Breast epithelium (tissue), 4 donors: ENCODE measurements around the gene THSD7B. TPM values are rescaled to one million over a fixed set of nuclear protein-coding genes. Genes with fewer than 3 reads are reported as not detected.

Experiments used
- DNase-seq, 2 donors: peaks; one replicate each; pipeline ENCODE4 v3.0.0-alpha.2; 2019; ENCODE audit warnings: low spot score in 2 of 2
- H3K27ac ChIP-seq, 2 donors: fragments of 200-600 bp; sonication (generic) in 1 of 2; one replicate each; pipeline ENCODE4 v1.5.1; 2016 to 2019; ENCODE audit warnings: mild to moderate bottlenecking in 1 of 2
- H3K27me3 ChIP-seq, 2 donors: fragments of 200-600 bp; sonication (generic) in 1 of 2; one replicate each; pipeline versions ENCODE4 v1.5.1 to v1.6.0; 2017 to 2019; ENCODE audit warnings: control low read depth in 1 of 2, mild to moderate bottlenecking in 1 of 2
- H3K36me3 ChIP-seq: fragments of 200-600 bp; one replicate; pipeline ENCODE4 v1.5.1; 2019
- H3K4me1 ChIP-seq, 2 donors: fragments of 200-600 bp; sonication (generic); one replicate each; pipeline ENCODE4 v1.5.1; 2016 to 2019; ENCODE audit warnings: control low read depth in 1 of 2
- H3K4me3 ChIP-seq, 3 donors: fragments of 200-600 bp; sonication (generic); 1 replicate in 2 of 3; 2 replicates in 1 of 3; pipeline ENCODE4 v1.5.1; 2016 to 2019; ENCODE audit warnings: mild to moderate bottlenecking in 3 of 3, moderate library complexity in 2 of 3
- H3K9me3 ChIP-seq, 2 donors: fragments of 200-600 bp; sonication (generic) in 1 of 2; one replicate each; pipeline ENCODE4 v1.5.1; 2016 to 2019; ENCODE audit warnings: control low read depth in 1 of 2
- POLR2A ChIP-seq: fragments of 450-650 bp; IDR thresholded peaks from one replicate; pipeline ENCODE4 v1.6.1; 2016; ENCODE audit warnings: antibody characterized with exemption, mild to moderate bottlenecking, moderate library complexity
- POLR2AphosphoS5 ChIP-seq, 3 donors: sonication (generic); formaldehyde crosslinking; IDR thresholded peaks; one replicate each; pipeline ENCODE4 v1.6.1; 2017; ENCODE audit warnings: antibody characterized with exemption in 3 of 3
- intact Hi-C: fragments of 100-400 bp; cut with DNase I; formaldehyde crosslinking; loops from one replicate; pipeline ENCODE4 v1.15.1; 2023; ENCODE audit warnings: low total_unique reads
- total RNA-seq, 3 donors: library from RNA; depleted of rRNA; stranded (reverse); fragments of >200 nt; gene quantifications; one replicate each; pipeline ENCODE4 v1.1.0, GENCODE V29; 2016
- TF ChIP-seq, protein P1 (sequence below), 3 donors: fragments of 450-650 bp; IDR thresholded peaks; one replicate each; pipeline ENCODE4 v1.5.1; 2016 to 2017; ENCODE audit warnings: antibody characterized with exemption in 3 of 3, mild to moderate bottlenecking in 3 of 3, moderate library complexity in 3 of 3

THSD7B gene
- total RNA-seq, 3 donors from 2014 or later = 0.73 to 3.3 (median 2.1) TPM

DNA sequence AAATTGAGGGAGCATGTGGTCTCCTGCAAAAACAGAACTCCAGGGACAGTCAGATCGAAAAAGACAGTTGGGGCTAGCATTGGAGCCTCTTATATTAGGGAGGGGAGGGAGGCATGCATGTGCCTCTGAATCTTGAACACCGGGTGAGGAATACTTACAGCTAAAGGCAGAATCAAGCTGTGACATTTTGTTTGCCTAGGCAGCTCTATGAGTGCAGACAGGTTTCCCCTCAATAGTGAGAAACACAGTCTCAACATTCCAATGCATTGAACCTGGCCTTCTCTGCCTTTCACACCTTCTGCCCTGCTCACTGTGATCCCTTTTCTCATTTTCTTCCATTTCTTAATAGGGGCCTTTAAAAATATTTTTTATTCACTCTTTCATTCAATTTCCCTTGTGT, 140.4 kb downstream of the THSD7B start:
- H3K4me3 ChIP-seq = no peak overlapping the region
- no peaks in the 10 kb centered on the region for H3K4me1 ChIP-seq
- DNase-seq = no peak
- H3K36me3 ChIP-seq = no peaks in the 10 kb centered on the region
- TF ChIP-seq POLR2A = no peak
- TF ChIP-seq, protein P1, sequence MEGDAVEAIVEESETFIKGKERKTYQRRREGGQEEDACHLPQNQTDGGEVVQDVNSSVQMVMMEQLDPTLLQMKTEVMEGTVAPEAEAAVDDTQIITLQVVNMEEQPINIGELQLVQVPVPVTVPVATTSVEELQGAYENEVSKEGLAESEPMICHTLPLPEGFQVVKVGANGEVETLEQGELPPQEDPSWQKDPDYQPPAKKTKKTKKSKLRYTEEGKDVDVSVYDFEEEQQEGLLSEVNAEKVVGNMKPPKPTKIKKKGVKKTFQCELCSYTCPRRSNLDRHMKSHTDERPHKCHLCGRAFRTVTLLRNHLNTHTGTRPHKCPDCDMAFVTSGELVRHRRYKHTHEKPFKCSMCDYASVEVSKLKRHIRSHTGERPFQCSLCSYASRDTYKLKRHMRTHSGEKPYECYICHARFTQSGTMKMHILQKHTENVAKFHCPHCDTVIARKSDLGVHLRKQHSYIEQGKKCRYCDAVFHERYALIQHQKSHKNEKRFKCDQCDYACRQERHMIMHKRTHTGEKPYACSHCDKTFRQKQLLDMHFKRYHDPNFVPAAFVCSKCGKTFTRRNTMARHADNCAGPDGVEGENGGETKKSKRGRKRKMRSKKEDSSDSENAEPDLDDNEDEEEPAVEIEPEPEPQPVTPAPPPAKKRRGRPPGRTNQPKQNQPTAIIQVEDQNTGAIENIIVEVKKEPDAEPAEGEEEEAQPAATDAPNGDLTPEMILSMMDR (IDR thresholded peaks at IDR 0.05) = no peak
- no peak for TF ChIP-seq POLR2AphosphoS5 (IDR thresholded peaks at IDR 0.05)
- H3K27ac ChIP-seq = no peak overlapping the region
- intact Hi-C loops = no loop called here
- no peaks in the 10 kb centered on the region for H3K9me3 ChIP-seq
- no peaks in the 10 kb centered on the region for H3K27me3 ChIP-seq

DNA sequence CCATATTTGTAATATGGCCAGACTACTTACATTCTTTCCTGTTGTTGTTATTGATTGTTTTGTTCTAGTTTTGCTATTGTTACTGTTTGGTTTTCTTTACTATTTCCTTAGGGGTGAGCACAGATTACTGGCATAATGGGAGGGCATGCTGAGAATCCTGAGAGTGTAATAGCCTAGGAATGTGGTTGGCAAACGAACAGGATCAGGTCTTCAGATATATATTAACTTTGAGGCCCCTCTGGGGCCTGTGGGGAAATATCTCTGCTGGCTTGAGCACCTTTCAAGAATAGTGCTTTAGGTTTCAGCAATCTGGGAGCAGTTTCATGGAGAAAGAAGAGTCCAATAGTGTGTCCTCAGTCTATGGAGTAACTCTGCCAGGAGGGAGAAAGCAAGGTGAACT, 144.4 kb downstream of the THSD7B start:
- intact Hi-C loops = no loop called here
- TF ChIP-seq, protein P1 (IDR thresholded peaks at IDR 0.05) = no peak
- peaks cover 0 to 6% of the 10 kb centered on the region in 2 donors for H3K9me3 ChIP-seq
- H3K27ac ChIP-seq = no peak overlapping the region
- H3K36me3 ChIP-seq = no peaks in the 10 kb centered on the region
- H3K27me3 ChIP-seq = no peaks in the 10 kb centered on the region
- H3K4me1 ChIP-seq = no peaks in the 10 kb centered on the region
- no peak overlapping the region for H3K4me3 ChIP-seq
- no peak for DNase-seq

DNA sequence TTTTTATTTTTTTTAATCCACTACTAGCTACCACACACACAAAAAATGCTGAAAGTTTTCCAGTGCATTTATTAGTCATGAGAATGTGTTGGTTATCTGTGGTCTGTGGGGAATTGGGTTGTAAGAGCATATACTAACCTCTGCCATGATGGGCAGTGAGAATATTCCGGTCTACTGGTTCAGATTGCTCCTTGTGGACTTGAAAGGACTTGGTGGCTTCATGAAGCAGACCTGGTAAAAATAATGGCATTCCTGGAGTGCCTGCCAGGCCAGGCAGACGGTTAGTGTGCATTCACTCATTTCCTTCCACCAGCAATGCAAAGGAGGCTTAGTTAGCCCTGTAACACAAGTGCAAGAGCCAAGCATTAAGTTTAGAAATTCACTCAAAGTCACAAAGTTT, 150.8 kb downstream of the THSD7B start:
- no peaks in the 10 kb centered on the region for H3K27me3 ChIP-seq
- intact Hi-C loops = no loop called here
- H3K4me3 ChIP-seq = no peak overlapping the region
- H3K36me3 ChIP-seq = no peaks in the 10 kb centered on the region
- no peak for TF ChIP-seq POLR2A
- TF ChIP-seq, protein P1 (IDR thresholded peaks at IDR 0.05) = no peak
- TF ChIP-seq POLR2AphosphoS5 (IDR thresholded peaks at IDR 0.05) = no peak
- H3K4me1 ChIP-seq = no peaks in the 10 kb centered on the region
- peaks cover 0 to 14% of the 10 kb centered on the region in 2 donors for H3K9me3 ChIP-seq
- no peak overlapping the region for H3K27ac ChIP-seq
- no peak for DNase-seq

DNA sequence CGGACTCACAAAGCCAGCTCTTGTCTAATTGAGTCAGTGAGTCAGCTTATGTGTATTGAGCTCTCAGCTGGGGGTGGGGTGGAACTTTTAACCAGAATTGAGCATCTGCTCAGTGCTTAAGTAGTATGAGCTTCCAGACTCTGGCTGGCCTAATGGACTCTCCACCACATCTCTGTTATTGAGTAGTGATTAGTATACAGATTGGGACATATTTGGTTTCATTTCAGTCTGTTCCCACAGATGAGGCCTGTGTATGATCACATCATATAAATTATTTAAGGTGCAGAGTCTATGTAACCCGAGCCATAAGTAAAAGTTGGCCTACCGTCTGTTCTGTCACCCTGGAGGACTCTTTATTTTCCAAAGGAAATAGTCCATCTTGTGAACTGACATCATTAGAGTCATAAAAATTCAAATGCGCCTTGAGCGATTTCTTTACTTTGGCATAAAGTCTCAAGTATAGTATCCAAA, 152.1 kb downstream of the THSD7B start:
- Histone ChIP-seq H3K4me1 (no peaks in the 10 kb centered on the region), H3K9me3 (peaks cover 0 to 14% of the 10 kb centered on the region in 2 donors), H3K27me3 (no peaks in the 10 kb centered on the region), H3K36me3 (no peaks in the 10 kb centered on the region), H3K27ac (no peak overlapping the region), H3K4me3 (no peak overlapping the region)
- no peak for DNase-seq
- intact Hi-C loops = no loop called here
- TF ChIP-seq POLR2AphosphoS5 (IDR thresholded peaks at IDR 0.05) (no peak), POLR2A (no peak)
- TF ChIP-seq, protein P1 (IDR thresholded peaks at IDR 0.05) = no peak

DNA sequence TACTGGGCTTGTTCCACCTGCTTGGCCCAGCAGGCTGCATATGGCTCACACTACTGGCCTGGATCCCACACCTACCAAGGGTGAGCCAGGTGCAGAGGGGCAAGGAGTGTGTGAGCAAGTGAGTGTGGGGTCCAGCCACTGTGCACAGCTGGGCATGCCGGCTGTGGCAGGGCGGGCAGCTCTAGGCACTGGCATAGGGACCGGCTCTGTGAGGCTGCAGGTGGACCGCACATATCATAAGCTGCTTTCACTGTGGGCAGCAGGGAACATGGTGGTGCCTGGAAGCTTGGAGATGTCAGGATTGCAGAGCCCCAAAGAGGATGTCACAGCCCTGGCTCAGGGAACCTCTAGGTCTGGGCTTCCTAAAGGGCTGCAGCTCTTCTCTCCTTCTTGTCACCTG, 154.3 kb downstream of the THSD7B start:
- Histone ChIP-seq H3K4me1 (no peaks in the 10 kb centered on the region), H3K36me3 (no peaks in the 10 kb centered on the region), H3K27me3 (no peaks in the 10 kb centered on the region), H3K27ac (no peak overlapping the region), H3K9me3 (peaks cover 0 to 8% of the 10 kb centered on the region in 2 donors), H3K4me3 (no peak overlapping the region)
- intact Hi-C loops = loop anchor here (5.0 kb wide), 1 partner anchor 617 kb away; no protein-coding TSS in a partner anchor
- TF ChIP-seq POLR2A (no peak), POLR2AphosphoS5 (IDR thresholded peaks at IDR 0.05) (no peak)
- TF ChIP-seq, protein P1 (IDR thresholded peaks at IDR 0.05) = no peak
- no peak for DNase-seq
